GM21447 (cell line): Measurements from ENCODE around the gene GRIN1.
"Not testable (repeated sequence)": the region's sequence is repeated elsewhere in the genome, so short reads cannot be mapped to it uniquely, and the experiment has no call there.

ENCODE experiments used
- ATAC-seq: cut with Tn5 transposase; IDR thresholded peaks from one replicate; pipeline ENCODE4 v1.9.1; 2021; ENCODE audit not compliant: unreplicated experiment

GRIN1 gene

GRCh38 chr9:137111788-137112563, 27.0 kb upstream of the GRIN1 start:
- ATAC-seq: no peak

GRCh38 chr9:137112564-137113384, 26.2 kb upstream of the GRIN1 start:
- ATAC-seq: no peak

- ATAC-seq: no peak
Observed at GRCh38 chr9:137113385-137114159, 25.4 kb upstream of the GRIN1 start.

DNA sequence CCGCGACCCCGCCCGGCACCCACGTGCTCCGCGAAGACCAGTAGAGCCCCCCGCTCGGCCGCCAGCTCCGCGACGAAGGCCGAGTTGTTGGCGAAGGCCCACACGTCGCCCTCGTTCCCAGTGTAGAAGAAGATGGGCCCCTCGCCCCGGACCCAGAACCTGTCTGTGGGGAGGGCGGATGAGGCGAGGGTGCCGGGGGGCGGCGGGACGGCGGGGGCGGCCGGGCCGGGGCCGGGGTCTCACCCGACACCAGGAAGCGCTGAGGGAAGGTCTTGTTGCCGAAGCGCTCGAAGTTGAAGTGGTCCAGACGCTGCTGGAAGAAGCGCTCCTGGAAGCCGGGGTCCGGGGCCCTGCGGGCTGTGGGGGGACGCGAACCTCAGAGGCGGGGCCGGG, 24.7 kb upstream of the GRIN1 start:
- no peak for ATAC-seq

- ATAC-seq: peak; percentile 56
Observed at GRCh38 chr9:137114613-137115393, 24.2 kb upstream of the GRIN1 start, which contains the start of gene DPP7. Gene DPP7 (minus strand): TSS chr9:137114733. CDS start chr9:137114713, 20 bp downstream.

- no peak for ATAC-seq
Observed at GRCh38 chr9:137115394-137116026, 23.4 kb upstream of the GRIN1 start.

DNA sequence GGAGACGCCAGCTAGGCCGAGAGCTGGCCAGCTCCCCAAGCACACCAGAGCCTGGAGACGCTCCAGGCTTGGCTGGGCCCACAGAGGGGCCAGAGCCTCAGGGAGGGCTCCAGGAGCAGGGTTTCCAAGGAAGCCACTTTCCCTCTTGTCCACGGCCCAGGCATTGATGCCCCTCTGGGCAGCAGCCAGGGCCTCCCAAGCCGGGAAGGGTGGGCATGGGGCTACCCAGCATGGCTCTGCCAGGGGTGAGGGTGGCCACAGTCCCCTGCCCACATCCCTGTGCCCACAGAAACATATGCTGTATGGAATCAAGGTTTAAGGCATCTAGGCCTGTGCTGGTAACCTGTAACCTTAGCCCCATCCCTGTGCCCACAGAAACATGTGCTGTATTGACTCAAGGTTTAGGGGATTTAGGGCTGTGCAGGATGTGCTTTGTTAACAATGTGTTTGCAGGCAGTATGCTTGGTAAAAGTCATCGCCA, 22.9 kb upstream of the GRIN1 start:
- no peak for ATAC-seq

GRCh38 chr9:137116728-137117127, 22.2 kb upstream of the GRIN1 start:
- no peak for ATAC-seq

DNA sequence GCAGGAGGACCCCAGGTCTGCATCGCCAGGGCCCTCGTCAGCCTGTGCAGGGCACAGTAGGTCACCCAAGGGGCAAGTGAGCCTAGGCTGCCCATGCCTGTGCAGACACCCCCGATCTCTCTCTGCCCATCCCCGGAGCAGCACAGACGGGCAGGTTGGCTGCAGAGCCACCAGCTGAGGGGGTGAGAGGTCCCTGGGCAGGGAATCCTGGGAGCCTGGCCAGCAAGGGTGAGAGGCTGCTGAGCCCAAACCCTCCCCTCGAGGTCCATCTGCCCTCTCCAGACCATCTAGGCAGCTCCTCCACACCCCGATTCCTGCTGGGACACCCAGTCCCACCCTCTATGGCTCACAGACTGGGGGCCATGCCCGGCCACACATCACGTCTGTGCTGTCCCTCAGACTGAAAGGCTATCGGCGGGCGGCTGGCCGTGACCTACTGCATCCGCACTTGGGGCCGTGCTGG, 21.7 kb upstream of the GRIN1 start:
- ATAC-seq: no peak

- ATAC-seq: not testable (repeated sequence)
Observed at GRCh38 chr9:137118092-137118603, 20.8 kb upstream of the GRIN1 start.

GRCh38 chr9:137121927-137122795, 16.8 kb upstream of the GRIN1 start:
- not testable (repeated sequence) for ATAC-seq

- not testable (repeated sequence) for ATAC-seq
Observed at GRCh38 chr9:137122796-137123467, 16.0 kb upstream of the GRIN1 start.

DNA sequence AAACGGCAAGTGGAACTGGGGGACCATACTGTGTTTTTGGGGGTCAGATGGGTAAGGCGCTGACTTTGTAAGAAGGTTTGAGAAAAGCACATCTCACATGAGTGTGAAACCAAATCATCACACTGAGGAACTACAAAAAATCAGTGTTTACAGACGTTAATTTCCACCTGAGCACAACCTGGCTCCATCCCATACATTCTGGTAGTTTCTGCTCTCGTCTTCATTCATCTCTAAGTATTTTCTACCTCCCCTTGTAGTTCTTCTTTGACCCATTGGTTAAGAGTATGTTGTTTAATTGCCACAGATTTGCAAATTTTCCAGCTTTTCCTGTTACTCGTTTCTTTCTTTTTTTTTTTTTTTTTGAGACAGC, 15.5 kb upstream of the GRIN1 start:
- ATAC-seq: peak; percentile 54

GRCh38 chr9:137123952-137124462, 14.9 kb upstream of the GRIN1 start:
- ATAC-seq: not testable (repeated sequence)

DNA sequence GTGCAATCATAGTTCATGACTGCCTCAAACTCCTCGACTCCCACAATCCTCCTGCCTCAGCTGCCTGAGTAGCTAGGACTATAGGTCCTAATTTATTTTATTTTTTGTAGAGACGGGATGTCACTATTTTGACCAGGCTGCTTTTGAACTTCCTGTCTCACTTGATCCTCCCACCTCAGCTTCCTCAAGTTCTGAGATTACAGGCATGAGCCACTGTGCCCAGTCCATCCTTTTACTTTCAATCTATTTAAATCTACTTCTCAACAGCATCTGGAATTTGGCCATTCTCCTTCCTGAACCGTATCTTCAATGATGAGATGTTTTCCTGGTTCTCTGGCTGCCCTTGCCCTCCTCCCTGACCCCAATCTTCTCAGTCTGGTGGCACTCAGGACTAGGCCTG, 12.2 kb upstream of the GRIN1 start:
- no peak for ATAC-seq

- ATAC-seq: no peak
Observed at GRCh38 chr9:137127301-137128157, 11.4 kb upstream of the GRIN1 start.
